GM21717 (cell line): ENCODE data around the gene GPR17.

Experiments used
- ATAC-seq: cut with Tn5 transposase; IDR thresholded peaks from one replicate; pipeline ENCODE4 v1.9.1; 2021; ENCODE audit warnings: mild to moderate bottlenecking, moderate library complexity; ENCODE audit not compliant: unreplicated experiment

The GPR17 gene

GRCh38 chr2:127640082-127641072, 5.6 kb upstream of the GPR17 start:
- ATAC-seq, result no peak

GRCh38 chr2:127641133-127641532, 4.8 kb upstream of the GPR17 start:
- no peak for ATAC-seq

GRCh38 chr2:127641846-127642507, 4.0 kb upstream of the GPR17 start:
- no peak for ATAC-seq

- no peak for ATAC-seq
Observed at GRCh38 chr2:127642706-127643438, 3.1 kb upstream of the GPR17 start.

- no peak for ATAC-seq
Observed at GRCh38 chr2:127643439-127644065, 2.4 kb upstream of the GPR17 start.

GRCh38 chr2:127644066-127645025, 1.6 kb upstream of the GPR17 start:
- no peak for ATAC-seq

- ATAC-seq, result no peak
Observed at GRCh38 chr2:127645026-127645394, 943 bp upstream of the GPR17 start.

GRCh38 chr2:127646487-127647241, 711 bp downstream of the GPR17 start:
- ATAC-seq, result no peak

- no peak for ATAC-seq
Observed at GRCh38 chr2:127647242-127648190, 1.6 kb downstream of the GPR17 start.

- no peak for ATAC-seq
Observed at GRCh38 chr2:127648321-127648720, 2.4 kb downstream of the GPR17 start.

GRCh38 chr2:127649100-127649611, 3.2 kb downstream of the GPR17 start:
- ATAC-seq, result no peak

GRCh38 chr2:127649684-127650040, 3.7 kb downstream of the GPR17 start:
- ATAC-seq, result peak; percentile 61

- ATAC-seq, result no peak
Observed at GRCh38 chr2:127650041-127650784, 4.3 kb downstream of the GPR17 start.

- no peak for ATAC-seq
Observed at GRCh38 chr2:127650785-127651380, 4.9 kb downstream of the GPR17 start.

GRCh38 chr2:127651381-127651809, 5.4 kb downstream of the GPR17 start:
- no peak for ATAC-seq

GRCh38 chr2:127651971-127652550, 6.1 kb downstream of the GPR17 start:
- no peak for ATAC-seq
